RPMI7951 (cell line): ENCODE measurements around the gene EVI5. TPM values are rescaled to one million over a fixed set of nuclear protein-coding genes. Genes with fewer than 3 reads are reported as not detected.
"Not testable (repeated sequence)": the region's sequence is repeated elsewhere in the genome, so short reads cannot be mapped to it uniquely, and the experiment has no call there.

Experiments used
- DNase-seq: peaks from one replicate; pipeline ENCODE4 v3.0.0-alpha.2; 2012; ENCODE audit warnings: low read depth
- total RNA-seq: library from RNA; depleted of rRNA; stranded (reverse); fragments of >200 nt; shearing (Covaris generic); gene quantifications from 2 replicates; pipeline ENCODE4 v1.2.3, GENCODE V29; 2014

EVI5 gene
- total RNA-seq, 1 experiment from 2014 or later: 11.8 TPM

DNA sequence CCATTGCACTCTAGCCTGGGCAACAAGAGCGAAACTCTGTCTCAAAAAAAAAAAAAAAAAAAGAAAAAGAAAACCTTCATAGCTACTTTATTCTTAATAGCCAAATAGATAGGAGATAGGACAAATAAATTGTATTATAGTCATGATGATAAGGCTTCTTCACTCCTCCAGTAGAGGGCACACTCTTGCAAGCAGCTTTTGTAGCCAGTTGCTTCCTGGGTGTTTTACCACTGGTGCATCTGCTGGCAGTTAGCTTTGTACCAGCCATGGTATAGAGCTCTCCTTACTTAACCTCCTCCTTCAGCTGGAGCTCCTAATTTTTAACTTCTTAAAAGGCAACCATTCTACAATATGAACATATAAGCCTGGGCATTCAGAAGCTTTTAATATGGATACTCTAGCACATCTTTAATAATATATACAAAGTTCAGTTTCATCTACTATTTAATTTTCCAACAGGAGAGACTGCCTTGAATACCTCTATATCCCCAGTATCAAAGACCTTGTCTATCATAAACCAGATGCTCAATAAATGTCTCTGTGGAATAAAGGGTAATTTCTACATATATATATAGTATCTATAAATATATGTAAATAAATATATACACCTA, 35.8 kb downstream of the EVI5 start:
- DNase-seq: peak; percentile 67

DNA sequence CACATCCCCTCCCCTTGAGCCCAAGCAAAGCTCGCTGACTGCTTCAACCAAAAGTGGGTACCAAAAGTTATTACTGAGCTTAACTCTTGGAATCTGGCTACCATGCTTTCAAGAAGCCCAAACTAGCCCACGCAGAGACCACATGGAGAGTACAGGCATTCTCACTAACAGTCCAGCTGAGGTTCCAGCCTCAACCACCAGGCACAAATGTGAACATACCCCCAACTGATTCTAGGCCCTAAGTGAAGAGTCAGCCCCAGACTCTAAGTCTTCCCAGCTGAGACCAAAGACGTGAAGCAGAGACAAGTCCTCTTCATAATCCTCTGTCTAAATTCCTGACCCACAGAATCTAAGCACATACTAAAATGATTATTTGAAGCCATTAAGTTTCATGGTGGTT, 36.8 kb downstream of the EVI5 start:
- no peak for DNase-seq

DNA sequence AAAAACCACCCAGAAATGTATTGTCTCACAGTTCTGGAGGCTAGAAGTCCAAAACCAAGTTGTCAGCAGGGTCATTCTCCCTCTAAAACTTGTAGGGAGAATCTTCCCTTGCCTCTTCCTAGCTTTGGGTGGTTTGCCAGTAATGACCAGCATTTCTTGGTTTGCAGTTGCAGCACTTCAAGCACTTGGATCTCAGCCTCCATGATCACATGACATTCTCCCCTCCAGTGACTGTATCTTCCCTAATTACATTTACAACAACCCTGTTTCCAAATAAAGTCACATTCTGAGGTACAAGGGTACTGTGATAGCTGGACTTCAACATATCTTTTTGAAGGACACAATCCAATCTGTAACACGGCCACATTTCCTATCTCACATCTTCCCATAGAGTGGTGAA, 37.2 kb downstream of the EVI5 start:
- DNase-seq: no peak

DNA sequence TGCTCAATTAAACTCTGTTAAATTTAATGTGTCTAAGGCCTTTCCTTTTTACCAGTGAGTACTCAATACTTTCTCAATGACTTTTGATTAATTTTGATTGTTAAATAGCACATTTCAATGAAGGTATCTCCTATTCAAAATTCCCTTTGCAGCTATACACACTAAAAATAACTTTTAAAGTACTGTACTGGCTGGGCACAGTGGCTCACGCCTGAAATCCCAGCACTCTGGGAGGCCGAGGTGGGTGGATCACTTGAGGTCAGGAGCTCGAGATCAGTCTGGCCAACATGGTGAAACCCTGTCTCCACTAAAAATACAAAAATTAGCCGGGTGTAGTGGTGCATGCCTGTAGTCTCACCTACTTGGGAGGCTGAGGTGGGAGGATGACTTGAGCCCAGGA, 38.7 kb downstream of the EVI5 start:
- DNase-seq: not testable (repeated sequence)

DNA sequence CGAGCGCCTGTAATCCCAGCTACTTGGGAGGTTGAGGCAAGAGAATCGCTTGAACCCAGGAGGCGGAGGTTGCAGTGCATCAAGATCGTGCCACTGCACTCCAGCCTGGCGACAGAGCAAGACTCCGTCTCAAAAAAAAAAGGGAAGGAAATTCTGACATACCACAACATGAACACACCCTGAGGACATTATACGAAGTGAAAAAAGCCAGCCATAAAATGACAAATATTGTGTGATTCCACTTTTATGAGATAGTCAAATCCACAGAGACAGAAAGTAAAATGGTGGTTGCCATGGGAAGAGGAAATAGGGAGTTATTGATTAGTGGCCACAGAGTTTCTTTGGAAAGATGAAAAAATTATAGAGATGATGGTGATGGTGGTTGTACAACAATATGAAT, 41.7 kb downstream of the EVI5 start:
- no peak for DNase-seq

DNA sequence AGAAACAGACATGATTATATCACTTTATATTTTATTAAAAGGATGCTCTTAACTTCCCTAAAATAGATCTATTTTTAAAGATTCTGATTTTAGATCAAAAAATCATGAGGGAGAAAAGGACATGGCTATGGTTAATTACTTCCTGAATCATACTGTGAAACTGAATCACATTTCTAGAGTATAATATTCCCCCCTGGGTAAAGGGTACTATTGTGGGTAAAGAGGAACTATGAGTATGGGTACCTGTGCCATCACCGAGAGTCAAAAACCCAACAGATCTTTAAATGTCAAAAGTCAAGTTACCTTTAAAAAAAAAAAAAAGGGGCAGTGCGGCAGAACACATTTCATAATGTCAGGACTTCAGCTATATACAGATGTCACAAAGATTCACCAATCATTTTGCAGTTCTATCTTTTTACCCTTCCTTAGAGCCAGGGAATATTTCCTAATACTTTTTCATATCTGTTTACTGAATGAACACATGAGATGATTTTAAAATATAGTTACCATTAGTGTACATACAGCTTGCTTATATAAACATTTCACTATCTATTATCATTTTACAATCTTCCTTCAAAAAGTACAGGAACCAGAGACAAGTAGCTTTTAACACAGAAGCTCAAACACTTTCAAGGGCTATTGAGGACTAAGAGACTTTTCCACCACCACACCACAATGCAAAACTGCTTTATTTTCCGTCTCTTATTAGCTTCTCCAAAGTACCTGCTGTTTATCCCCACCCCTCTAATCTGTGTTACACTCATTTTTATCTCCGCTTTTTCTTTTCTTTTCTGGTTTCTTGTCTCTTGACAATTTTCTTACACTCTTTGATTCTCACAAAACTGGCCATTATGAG, 45.0 kb downstream of the EVI5 start:
- no peak for DNase-seq

DNA sequence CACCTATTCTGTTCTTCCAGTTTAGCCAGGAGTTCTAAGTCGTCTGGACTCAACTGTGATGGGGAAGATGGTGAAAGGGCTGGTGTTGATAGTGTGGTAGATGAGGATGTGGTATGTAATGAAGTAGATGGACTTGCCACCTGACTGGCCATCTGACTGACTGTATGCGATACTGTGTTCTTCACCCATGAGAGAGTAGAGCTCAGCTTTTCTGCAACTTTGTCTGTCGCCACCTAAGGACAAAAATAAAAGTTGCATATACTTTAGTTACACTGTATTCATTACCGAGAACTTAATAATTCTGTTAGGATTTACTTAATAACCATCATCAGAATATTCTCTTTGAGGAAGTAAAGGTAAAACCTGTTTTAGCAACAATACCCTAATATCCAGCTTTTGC, 48.5 kb downstream of the EVI5 start:
- no peak for DNase-seq

DNA sequence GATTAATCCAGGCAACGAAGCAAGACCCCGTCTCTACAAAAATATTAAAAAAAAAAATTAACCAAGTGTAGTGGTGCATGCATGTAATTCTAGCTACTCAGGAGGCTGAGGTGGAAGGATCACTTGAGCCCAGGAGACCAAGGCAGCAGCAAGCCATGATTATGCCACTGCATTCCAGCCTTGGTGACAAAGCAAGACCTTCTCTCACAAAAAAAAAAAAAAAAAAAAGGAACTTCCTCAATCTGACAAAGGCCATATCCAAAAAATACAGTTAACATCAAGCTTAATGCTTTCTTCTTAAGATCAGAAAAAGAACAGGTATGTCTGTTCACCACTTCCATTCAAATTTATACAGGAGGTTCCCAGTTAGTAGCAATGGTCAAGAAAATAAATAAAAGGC, 54.4 kb downstream of the EVI5 start:
- DNase-seq: no peak

DNA sequence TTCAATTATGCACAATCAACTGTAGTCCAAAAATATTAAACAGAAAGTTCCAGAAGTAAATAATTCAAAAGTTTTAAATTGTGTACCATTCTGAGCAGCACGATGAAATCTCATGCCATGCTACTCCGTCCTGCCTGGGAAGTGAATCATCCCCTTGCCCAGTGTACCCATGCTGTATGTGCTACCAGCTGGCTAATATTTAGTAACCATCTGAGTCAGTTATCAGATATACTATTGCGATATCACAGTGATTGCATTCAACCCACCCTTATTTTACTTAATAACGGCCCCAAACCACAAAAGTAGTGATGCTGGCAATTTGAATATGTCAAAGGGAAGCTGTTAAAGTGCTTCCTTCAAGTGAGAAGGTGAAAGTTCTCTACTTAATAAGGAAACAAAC, 56.2 kb downstream of the EVI5 start:
- peak; percentile 15 for DNase-seq

DNA sequence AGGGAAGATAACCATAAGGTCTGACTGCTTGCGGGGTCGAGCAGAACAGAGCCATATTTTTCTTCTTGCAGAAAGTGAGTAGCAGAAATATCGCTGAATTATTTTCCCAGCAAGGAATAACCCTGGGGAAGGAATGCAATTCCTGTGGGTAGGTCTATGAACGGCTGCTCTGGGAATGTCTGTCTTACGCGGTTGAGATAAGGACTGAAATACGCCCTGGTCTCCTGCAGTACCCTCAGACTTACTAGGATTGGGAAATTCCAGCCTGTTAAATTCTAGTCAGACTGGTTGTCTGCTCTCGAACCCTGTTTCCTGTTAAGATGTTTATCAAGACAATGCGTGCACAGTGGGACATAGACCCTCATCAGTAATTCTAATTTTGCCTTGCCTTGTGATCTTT, 61.2 kb downstream of the EVI5 start:
- DNase-seq: not testable (repeated sequence)

DNA sequence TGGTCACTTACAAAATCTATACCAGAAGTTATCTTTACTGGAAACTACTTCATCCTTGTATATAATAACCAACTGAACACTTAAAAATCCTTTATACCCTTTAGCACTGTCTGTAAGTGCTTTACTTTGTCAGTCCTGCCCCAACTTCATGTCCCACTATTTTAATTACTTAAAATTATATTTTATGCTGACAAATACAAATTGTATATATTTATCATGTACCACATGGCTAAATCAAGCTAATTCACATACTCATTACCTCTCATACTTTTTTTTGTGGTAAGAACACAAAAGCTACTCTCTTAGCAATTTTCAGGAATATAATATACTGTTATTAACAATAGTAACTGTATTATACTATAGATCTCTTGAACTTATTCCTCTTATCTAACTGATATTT, 63.0 kb downstream of the EVI5 start:
- DNase-seq: no peak

DNA sequence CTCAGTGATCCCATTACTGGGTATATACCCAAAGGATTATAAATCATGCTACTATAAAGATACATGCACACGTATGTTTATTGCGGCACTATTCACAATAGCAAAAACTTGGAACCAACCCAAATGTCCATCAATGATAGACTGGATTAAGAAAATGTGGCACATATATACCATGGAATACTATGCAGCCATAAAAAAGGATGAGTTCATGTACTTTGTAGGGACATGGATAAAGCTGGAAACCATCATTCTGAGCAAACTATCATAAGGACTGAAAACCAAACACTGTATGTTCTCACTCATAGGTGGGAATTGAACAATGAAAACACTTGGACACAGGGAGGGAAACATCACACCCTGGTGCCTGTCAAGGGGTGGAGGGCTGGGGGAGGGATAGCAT, 63.8 kb downstream of the EVI5 start:
- DNase-seq: not testable (repeated sequence)

DNA sequence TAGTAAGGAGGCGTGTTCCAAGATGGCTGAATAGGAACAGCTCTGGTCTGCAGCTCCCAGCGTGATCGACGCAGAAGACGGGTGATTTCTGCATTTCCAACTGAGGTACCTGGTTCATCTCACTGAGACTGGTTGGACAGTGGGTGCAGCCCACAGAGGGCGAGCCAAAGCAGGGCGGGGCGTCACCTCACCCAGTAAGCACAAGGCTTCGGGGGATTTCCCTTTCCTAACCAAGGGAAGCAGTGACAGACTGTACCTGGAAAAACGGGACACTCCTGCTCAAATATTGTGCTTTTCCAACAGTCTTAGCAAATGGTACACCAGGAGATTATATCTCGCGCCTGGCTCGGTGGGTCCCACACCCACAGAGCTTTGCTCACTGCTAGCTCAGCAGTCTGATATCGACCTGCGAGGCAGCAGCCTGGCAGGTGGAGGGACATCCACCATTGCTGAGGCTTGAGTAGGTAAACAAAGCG, 69.4 kb downstream of the EVI5 start:
- DNase-seq: not testable (repeated sequence)

DNA sequence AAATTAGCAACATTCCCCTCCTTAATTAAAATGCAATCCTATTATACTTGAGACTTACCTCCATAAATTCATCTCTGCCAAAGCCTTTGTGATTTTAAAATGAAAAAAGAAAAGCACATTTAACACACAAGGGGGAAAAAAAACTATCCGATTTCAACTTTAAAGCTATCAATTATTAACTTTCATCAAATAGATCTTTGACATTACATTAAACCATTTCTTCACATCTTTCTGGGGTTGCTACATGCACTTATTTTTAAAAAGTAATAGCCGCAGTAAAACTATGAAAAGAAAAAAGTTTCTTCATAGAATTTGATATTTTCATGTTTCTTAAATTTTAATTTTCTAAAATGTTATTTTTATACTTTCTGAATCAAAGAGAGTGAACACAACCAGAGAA, 71.0 kb downstream of the EVI5 start:
- DNase-seq: no peak

DNA sequence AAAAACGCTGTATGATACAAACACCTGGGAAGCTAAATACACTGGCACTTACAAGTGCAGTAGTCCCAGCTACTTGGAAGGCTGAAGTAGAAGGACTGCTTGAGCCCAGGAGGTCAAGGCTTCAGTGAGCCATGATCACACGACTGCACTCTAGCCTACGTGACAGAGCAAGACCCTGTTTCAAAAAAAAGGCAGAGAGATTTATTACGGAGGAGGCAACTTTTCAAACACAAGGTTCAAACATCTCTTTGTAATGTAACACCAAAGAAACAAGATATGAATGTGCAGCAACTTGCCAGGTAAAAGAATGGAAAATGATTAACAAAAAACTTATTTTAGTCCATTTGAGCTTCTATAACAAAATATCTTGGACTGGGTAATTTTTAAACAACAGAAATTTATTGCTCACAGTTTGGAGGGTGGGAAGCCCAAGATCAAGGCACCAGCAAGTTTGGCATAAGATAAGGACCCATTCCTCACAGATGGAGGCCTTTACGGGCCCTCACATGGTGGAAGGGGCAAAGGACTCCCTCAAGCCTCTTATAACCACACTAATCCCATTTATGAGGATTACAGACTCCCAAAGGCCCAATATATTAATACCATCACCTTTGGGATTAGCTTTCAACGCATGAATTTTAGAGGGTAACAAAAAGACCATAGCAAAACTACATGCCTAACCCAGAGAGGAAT, 73.3 kb downstream of the EVI5 start:
- no peak for DNase-seq

DNA sequence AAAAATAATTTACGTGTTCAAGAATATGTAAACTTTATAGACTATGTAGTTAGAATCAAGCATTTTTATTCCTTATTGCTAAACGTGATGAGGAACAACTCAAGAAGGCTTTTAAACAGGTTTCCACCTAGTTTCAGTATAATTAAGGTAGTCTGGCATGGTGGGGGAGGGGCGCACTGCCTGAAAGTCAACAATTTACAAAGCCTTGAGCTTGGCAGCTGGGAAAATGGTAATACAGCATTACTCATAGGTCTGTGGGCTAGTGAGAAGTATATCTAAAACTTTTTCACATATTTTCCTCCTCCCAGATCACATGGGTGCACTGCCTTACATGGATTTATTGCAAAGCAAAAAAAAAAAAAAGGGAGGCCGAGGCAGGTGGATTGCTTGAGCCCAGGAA, 75.2 kb downstream of the EVI5 start:
- DNase-seq: peak; percentile 45

DNA sequence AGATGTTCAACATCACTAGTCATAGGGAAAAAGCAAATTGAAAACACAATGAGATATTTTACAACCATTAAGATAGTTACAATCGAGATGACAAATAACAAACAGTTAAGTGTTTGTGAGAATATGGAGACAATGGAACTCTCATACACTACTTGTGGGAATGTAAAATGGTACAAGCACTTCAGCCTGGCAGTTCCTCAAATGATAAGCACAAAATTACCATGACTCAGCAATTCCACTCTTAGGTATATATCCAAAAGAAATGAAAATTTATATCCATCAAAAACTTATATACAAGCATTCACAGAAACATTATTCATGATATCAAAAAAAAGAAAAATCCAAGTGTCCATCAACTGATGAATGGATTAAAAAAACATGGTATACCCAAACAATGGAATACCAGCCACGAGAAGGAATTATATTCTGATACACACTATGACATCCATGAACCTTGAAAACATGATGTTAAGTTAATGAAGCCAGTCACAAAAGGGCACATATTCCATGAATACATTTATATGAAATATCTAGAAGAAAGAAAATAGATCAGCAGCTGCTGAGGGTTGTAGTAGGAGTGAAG, 76.4 kb downstream of the EVI5 start:
- peak; percentile 6 for DNase-seq

DNA sequence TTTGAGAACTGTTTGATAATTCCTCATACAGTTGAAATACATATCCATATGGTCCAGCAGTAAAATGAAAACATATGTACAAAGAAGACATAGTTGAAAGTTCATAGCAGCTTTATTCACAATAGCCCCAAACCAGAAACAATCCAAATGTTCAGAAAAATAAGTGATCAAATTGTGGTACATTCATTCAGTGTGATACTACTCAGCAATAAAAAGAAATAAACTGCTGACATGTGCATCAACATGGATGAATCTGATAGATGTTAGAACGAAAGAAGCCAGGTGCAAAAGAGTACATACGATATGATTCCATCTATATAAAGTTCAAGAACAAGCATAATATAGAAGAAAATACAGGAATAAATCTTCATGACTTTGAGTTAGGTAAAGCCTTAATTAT, 77.2 kb downstream of the EVI5 start:
- DNase-seq: no peak

DNA sequence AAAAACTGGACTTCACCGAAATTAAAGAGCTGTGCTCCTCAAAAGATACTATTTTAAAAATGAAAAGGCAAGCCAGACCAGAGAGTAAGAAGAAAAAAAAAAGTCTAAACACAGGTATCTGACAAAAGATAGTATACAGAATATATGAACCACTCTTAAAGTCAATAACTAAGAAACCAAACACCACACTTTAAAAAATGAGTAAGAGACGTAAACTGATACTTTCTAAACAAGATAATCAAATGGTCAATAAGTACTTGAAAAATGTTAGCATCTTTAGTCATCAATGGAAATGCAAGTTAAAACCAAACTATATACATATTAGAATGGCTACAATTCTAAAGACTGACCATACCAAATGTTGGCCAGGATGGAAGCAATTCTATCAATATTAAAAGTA, 77.6 kb downstream of the EVI5 start:
- no peak for DNase-seq

DNA sequence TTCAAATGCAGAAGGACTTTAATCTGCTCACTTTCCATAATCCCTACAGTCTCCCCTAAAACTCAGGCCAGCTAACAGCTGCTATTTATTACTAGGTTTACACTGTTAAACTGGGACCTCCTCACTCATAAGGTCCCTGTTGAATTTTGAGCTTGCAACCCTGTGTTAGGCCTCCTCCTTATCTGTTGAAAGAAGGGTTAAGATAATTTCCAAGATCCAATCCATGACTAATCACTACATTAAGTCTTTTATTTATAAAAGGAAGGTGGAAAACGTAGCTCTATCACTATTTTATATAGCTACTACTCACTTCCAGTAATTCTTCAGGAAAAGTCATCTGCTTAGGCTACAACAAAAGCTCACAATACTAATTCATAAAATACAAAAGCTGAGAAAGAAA, 79.5 kb downstream of the EVI5 start:
- DNase-seq: no peak

DNA sequence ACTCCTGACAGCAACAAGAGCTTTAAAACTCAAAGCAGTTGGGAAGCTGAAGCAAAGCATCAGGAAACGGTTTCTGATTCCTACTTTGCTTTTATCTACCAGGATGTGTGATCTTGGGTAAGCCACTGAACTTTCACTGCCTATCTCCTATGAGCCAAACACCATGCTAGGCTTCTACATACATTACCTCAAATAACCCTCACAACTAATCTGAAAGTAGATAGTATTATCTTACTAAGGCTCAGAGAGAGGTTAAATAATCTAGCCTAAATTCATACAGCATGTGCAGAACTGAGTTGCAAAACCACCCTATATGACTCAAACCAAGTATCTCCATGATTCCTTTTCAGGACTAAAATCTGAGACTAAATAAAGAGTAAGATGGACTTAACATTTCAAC, 83.8 kb downstream of the EVI5 start:
- DNase-seq: no peak

DNA sequence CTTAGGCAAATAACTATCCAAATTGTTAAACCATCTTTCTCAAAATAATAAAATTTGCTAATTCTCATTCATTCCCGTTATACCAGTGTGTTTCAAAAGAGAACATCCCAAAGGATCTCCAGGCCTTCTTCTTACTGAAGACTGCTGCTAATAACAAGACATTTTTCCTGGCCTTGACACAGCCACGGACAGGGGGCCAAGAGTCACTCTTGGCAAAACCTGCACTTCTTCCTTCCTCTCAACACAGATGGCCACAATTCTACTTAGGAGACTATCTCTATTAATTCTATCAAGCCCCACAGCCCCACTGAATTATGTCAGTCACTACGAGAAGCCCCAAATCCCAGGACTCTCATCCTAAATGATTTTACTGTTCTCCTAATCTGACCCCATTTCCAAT, 86.0 kb downstream of the EVI5 start:
- DNase-seq: no peak
